ENCODE results near the gene SLX9.

Gene SLX9

DNA sequence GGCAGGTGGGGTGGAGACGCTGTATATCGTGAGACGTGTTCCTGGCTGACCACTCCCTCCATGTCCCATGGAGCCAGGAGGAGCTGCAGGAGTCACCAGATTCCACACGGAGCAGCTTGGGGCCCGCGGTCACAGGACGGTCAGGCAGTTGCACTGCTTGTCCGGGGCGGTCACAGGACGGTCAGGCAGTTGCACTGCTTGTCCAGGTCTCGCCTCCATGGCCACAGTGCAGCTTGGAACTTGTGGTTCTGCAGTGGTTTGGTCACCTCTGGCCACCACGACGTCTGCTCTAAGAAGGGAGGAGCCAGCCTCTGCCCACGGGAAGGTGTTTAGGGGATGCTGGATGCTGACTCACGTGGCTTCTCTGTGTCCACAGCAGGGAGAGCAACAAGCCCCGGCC lies 33.0 kb downstream of the SLX9 start:
- Histone ChIP-seq H3K27ac (replicated peaks) (no peak overlapping the region), H3K4me3 (replicated peaks; ENCODE audit: insufficient read depth, low read length) (no peak overlapping the region), H3K27me3 (ENCODE audit: insufficient read depth, poor library complexity, severe bottlenecking) (no peaks in the 10 kb centered on the region)
- DNase-seq (ENCODE audit: low read depth in 1 of 2, low spot score in 1 of 2), result no peak
- no peak for TF ChIP-seq POLR2AphosphoS5 (IDR thresholded peaks at IDR 0.05; ENCODE audit: low read depth)
- no peak for TF ChIP-seq SPI1 (IDR thresholded peaks at IDR 0.05; ENCODE audit: borderline replicate concordance, low read depth)
- TF ChIP-seq, protein P1, sequence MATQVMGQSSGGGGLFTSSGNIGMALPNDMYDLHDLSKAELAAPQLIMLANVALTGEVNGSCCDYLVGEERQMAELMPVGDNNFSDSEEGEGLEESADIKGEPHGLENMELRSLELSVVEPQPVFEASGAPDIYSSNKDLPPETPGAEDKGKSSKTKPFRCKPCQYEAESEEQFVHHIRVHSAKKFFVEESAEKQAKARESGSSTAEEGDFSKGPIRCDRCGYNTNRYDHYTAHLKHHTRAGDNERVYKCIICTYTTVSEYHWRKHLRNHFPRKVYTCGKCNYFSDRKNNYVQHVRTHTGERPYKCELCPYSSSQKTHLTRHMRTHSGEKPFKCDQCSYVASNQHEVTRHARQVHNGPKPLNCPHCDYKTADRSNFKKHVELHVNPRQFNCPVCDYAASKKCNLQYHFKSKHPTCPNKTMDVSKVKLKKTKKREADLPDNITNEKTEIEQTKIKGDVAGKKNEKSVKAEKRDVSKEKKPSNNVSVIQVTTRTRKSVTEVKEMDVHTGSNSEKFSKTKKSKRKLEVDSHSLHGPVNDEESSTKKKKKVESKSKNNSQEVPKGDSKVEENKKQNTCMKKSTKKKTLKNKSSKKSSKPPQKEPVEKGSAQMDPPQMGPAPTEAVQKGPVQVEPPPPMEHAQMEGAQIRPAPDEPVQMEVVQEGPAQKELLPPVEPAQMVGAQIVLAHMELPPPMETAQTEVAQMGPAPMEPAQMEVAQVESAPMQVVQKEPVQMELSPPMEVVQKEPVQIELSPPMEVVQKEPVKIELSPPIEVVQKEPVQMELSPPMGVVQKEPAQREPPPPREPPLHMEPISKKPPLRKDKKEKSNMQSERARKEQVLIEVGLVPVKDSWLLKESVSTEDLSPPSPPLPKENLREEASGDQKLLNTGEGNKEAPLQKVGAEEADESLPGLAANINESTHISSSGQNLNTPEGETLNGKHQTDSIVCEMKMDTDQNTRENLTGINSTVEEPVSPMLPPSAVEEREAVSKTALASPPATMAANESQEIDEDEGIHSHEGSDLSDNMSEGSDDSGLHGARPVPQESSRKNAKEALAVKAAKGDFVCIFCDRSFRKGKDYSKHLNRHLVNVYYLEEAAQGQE (IDR thresholded peaks at IDR 0.05; ENCODE audit: insufficient replicate concordance, low read depth), result no peak
- no peak for TF ChIP-seq GABPA (IDR thresholded peaks at IDR 0.05; ENCODE audit: low read depth)
- TF ChIP-seq, protein P2, sequence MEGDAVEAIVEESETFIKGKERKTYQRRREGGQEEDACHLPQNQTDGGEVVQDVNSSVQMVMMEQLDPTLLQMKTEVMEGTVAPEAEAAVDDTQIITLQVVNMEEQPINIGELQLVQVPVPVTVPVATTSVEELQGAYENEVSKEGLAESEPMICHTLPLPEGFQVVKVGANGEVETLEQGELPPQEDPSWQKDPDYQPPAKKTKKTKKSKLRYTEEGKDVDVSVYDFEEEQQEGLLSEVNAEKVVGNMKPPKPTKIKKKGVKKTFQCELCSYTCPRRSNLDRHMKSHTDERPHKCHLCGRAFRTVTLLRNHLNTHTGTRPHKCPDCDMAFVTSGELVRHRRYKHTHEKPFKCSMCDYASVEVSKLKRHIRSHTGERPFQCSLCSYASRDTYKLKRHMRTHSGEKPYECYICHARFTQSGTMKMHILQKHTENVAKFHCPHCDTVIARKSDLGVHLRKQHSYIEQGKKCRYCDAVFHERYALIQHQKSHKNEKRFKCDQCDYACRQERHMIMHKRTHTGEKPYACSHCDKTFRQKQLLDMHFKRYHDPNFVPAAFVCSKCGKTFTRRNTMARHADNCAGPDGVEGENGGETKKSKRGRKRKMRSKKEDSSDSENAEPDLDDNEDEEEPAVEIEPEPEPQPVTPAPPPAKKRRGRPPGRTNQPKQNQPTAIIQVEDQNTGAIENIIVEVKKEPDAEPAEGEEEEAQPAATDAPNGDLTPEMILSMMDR (IDR thresholded peaks at IDR 0.05; ENCODE audit: insufficient read depth, low read length), result no peak

DNA sequence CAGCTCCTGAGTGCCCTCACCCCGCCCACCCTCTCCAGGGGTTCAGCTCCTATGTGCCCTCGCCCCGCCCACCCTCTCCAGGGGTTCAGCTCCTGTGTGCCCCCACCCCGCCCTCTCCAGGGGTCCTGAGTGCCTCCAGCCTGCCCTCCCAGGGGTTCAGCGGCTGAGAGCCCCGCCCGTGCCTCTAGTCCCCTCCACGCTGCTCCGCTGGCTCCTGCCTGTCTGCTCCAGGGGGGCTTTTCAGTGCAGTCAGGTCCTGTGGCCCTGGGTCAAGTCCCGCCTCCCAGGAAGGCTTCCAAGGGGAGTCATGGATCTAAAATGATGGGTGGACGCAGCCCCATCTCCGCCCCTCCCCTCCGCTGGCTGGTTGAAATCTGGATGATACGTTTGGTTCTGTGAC lies 33.8 kb downstream of the SLX9 start:
- Histone ChIP-seq H3K27ac (replicated peaks) (no peak overlapping the region), H3K27me3 (ENCODE audit: insufficient read depth, poor library complexity, severe bottlenecking) (no peaks in the 10 kb centered on the region), H3K4me3 (replicated peaks; ENCODE audit: insufficient read depth, low read length) (no peak overlapping the region)
- DNase-seq (ENCODE audit: low read depth in 1 of 2, low spot score in 1 of 2), result no peak
- TF ChIP-seq, protein P2 (IDR thresholded peaks at IDR 0.05; ENCODE audit: insufficient read depth, low read length), result no peak
- TF ChIP-seq, protein P1 (IDR thresholded peaks at IDR 0.05; ENCODE audit: insufficient replicate concordance, low read depth), result no peak
- TF ChIP-seq GABPA (IDR thresholded peaks at IDR 0.05; ENCODE audit: low read depth), result no peak
- no peak for TF ChIP-seq POLR2AphosphoS5 (IDR thresholded peaks at IDR 0.05; ENCODE audit: low read depth)

DNA sequence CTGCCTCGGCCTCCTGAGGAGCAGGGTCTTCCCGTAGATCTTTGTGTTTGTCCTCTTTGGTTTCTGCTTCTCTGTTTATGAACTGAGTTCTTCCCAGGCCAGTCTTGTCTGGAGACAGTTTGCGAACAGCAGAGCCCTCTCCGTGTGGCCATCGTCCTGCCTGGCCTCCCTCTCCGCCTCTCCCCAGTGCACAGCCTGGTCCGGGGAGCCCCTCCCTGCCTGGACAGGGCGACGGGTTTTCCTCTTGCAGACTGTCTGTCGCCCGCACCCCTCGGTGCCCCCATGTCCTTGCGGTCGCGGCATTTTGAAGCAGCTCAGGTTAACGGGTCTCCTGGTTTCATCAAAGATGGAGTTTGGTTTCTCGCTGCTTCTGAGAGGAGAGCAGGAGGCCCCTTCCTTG lies 34.8 kb downstream of the SLX9 start:
- TF ChIP-seq, protein P1 (IDR thresholded peaks at IDR 0.05; ENCODE audit: insufficient replicate concordance, low read depth), result no peak
- TF ChIP-seq SPI1 (IDR thresholded peaks at IDR 0.05; ENCODE audit: borderline replicate concordance, low read depth) (no peak), GABPA (IDR thresholded peaks at IDR 0.05; ENCODE audit: low read depth) (no peak), POLR2AphosphoS5 (IDR thresholded peaks at IDR 0.05; ENCODE audit: low read depth) (no peak)
- TF ChIP-seq, protein P2 (IDR thresholded peaks at IDR 0.05; ENCODE audit: insufficient read depth, low read length), result no peak
- Histone ChIP-seq H3K27me3 (ENCODE audit: insufficient read depth, poor library complexity, severe bottlenecking) (no peaks in the 10 kb centered on the region), H3K27ac (replicated peaks) (no peak overlapping the region)

More for the DNA sequence above, 34.8 kb downstream of the SLX9 start:
- H3K4me3 ChIP-seq (replicated peaks; ENCODE audit: insufficient read depth, low read length), result no peak overlapping the region
- DNase-seq (ENCODE audit: low read depth in 1 of 2, low spot score in 1 of 2), result no peak

Data from HL-60 (cell line).